Fibroblast of skin of scalp (primary cell): ENCODE measurements around the gene NAPG.
"Not testable (repeated sequence)": the region's sequence is repeated elsewhere in the genome, so short reads cannot be mapped to it uniquely, and the experiment has no call there.

Experiments used
- DNase-seq: peaks from one replicate; pipeline ENCODE4 v3.0.0-alpha.2; 2013

Gene NAPG

GRCh38 chr18:10585260-10585659 is 59.4 kb downstream of the NAPG start:
- DNase-seq = no peak

GRCh38 chr18:10588975-10589374 is 63.1 kb downstream of the NAPG start:
- DNase-seq = no peak

GRCh38 chr18:10590412-10590811 is 64.6 kb downstream of the NAPG start:
- DNase-seq = no peak

- no peak for DNase-seq
Measured at GRCh38 chr18:10591896-10592295, 66.1 kb downstream of the NAPG start.

- not testable (repeated sequence) for DNase-seq
Measured at GRCh38 chr18:10593366-10594022, 67.7 kb downstream of the NAPG start.

- not testable (repeated sequence) for DNase-seq
Measured at GRCh38 chr18:10595917-10596316, 70.1 kb downstream of the NAPG start.

GRCh38 chr18:10597695-10598094 is 71.9 kb downstream of the NAPG start:
- not testable (repeated sequence) for DNase-seq

GRCh38 chr18:10600701-10601100 is 74.9 kb downstream of the NAPG start:
- DNase-seq = not testable (repeated sequence)
